HG02759 (cell line): ENCODE data around the gene GART.
A peak's percentile ranks its signal among the peaks of the same experiment; 100 is the strongest.

Source experiments
- ATAC-seq: cut with Tn5 transposase; IDR thresholded peaks from one replicate; pipeline ENCODE4 v1.9.1; 2021; ENCODE audit warnings: mild to moderate bottlenecking, moderate library complexity; ENCODE audit not compliant: unreplicated experiment

The GART gene

DNA sequence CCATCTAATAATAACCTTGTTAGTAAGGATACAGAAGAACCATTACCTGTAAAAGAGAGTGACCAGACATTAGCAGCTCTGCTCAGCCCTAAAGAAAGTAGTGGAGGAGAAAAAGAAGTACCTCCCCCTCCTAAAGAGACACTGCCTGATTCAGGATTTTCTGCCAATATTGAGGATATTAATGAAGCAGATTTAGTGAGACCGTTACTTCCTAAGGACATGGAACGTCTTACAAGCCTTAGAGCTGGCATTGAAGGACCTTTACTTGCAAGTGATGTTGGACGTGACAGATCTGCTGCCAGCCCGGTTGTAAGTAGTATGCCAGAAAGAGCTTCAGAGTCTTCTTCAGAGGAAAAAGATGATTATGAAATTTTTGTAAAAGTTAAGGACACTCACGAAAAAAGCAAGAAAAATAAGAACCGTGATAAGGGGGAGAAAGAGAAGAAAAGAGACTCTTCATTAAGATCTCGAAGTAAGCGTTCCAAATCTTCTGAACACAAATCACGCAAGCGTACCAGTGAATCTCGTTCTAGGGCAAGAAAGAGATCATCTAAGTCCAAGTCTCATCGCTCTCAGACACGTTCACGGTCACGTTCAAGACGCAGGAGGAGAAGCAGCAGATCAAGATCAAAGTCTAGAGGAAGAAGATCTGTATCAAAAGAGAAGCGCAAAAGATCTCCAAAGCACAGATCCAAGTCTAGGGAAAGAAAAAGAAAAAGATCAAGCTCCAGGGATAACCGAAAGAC lies 12.5 kb upstream of the GART start:
- ATAC-seq = no peak

DNA sequence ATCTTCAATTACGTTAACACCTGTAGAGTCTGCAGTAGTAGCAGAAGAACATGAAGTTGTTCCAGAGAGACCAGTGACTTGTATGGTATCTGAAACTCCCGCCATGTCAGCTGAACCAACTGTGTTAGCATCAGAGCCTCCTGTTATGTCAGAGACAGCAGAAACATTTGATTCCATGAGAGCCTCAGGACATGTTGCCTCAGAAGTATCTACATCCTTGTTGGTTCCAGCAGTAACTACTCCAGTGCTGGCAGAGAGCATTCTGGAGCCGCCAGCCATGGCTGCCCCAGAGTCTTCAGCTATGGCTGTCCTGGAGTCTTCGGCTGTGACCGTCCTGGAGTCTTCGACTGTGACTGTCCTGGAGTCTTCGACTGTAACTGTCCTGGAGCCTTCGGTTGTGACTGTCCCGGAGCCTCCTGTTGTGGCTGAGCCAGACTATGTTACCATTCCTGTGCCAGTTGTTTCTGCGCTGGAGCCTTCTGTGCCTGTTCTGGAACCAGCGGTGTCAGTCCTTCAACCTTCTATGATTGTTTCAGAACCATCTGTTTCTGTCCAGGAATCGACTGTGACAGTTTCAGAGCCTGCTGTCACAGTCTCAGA lies 11.2 kb upstream of the GART start:
- no peak for ATAC-seq

DNA sequence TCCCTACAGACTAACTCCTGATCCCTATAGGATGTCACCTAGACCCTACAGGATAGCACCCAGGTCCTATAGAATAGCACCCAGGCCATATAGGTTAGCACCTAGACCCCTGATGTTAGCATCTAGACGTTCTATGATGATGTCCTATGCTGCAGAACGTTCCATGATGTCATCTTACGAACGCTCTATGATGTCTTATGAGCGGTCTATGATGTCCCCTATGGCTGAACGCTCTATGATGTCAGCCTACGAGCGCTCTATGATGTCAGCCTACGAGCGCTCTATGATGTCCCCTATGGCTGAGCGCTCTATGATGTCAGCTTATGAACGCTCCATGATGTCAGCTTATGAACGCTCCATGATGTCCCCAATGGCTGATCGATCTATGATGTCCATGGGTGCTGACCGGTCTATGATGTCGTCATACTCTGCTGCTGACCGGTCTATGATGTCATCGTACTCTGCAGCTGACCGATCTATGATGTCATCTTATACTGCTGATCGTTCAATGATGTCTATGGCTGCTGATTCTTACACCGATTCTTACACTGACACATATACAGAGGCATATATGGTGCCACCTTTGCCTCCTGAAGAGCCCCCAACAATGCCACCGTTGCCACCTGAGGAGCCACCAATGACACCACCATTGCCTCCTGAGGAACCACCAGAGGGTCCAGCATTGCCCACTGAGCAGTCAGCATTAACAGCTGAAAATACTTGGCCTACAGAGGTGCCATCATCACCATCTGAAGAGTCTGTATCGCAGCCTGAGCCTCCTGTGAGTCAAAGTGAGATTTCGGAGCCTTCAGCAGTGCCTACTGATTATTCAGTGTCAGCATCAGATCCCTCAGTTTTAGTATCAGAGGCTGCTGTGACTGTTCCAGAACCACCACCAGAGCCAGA lies 10.4 kb upstream of the GART start:
- ATAC-seq = no peak

DNA sequence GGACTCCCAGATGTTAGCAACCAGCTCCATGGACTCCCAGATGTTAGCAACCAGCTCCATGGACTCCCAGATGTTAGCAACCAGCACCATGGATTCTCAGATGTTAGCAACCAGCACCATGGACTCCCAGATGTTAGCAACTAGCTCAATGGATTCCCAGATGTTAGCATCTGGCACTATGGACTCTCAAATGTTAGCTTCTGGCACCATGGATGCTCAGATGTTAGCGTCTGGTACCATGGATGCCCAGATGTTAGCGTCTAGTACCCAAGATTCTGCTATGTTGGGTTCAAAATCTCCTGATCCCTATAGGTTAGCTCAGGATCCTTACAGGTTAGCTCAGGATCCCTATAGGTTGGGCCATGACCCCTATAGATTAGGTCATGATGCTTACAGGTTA lies 9.7 kb upstream of the GART start:
- no peak for ATAC-seq

DNA sequence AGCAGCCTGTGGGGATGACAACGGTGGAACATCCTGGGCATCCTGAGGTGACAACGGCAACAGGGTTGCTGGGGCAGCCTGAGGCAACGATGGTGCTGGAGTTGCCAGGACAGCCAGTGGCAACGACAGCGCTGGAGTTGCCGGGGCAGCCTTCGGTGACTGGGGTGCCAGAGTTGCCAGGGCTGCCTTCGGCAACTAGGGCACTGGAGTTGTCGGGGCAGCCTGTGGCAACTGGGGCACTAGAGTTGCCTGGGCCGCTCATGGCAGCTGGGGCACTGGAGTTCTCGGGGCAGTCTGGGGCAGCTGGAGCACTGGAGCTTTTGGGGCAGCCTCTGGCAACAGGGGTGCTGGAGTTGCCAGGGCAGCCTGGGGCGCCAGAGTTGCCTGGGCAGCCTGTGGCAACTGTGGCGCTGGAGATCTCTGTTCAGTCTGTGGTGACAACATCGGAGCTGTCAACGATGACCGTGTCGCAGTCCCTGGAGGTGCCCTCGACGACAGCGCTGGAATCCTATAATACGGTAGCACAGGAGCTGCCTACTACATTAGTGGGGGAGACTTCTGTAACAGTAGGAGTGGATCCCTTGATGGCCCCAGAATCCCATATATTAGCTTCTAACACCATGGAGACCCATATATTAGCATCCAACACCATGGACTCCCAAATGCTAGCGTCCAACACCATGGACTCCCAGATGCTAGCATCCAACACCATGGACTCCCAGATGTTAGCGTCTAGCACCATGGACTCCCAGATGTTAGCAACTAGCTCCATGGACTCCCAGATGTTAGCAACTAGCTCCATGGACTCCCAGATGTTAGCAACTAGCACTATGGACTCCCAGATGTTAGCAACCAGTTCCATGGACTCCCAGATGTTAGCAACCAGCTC lies 9.1 kb upstream of the GART start:
- no peak for ATAC-seq

DNA sequence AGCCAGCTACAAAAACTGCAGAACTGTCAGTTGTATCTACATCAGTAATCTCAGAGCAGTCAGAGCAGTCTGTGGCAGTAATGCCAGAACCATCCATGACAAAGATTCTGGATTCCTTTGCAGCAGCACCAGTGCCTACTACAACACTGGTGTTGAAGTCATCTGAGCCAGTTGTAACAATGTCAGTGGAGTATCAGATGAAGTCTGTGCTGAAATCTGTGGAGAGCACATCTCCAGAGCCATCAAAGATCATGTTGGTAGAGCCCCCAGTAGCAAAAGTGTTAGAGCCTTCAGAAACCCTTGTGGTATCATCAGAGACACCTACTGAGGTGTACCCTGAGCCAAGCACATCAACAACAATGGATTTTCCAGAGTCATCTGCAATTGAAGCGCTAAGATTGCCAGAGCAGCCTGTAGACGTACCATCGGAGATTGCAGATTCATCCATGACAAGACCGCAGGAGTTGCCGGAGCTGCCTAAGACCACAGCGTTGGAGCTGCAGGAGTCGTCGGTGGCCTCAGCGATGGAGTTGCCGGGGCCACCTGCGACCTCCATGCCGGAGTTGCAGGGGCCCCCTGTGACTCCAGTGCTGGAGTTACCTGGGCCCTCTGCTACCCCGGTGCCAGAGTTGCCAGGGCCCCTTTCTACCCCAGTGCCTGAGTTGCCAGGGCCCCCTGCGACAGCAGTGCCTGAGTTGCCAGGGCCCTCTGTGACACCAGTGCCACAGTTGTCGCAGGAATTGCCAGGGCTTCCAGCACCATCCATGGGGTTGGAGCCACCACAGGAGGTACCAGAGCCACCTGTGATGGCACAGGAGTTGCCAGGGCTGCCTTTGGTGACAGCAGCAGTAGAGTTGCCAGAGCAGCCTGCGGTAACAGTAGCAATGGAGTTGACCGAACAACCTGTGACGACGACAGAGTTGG lies 8.2 kb upstream of the GART start:
- no peak for ATAC-seq

DNA sequence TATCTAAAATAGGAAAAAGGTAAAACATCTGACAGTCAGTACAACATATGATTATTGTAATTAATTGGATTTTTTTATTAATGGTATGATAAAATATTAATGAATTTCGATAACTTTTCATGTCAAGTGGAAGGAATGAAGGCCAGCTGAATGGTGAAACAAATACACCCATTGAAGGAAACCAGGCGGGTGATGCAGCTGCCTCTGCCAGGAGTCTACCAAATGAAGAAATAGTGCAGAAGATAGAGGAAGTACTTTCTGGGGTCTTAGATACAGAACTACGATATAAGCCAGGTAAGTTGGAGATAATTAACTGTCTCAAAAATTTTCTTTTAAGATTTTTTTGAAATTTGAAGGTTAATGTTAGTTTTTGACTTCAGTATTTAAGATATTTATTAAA lies 4.2 kb upstream of the GART start:
- no peak for ATAC-seq

DNA sequence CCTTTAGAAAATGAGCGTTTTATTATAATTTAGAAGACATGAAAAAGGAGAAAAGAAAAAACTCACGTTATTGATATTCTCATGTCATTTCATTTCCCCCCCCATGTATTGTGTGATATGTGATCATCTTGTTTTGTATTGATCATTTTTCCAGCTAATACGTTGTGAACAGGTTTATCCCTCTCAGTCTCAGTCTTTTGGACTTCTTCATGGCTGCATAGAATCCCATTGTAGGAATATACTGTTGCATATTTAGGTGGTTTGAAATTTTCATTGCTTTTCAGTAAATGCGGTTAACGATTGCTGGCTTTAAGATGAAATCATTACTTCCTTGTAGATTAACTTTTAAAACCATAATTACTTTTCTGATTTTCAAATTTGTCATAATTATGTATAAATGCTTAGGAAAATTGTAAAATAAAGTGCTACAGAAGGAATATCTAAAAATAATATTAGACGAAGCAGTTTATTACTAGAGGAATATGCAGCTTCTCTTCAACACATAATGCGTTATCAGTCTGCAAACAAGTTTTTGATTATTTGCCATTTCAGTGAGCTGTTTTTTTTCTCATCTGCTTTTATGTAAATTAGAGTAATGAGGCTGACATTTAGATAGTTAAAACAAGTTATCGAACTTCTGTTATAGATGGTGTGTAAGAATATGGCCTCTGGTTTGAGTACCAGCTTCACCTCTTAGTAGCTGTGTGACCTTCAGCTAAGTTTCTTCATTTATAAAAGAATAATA lies 2.7 kb upstream of the GART start:
- ATAC-seq = no peak

DNA sequence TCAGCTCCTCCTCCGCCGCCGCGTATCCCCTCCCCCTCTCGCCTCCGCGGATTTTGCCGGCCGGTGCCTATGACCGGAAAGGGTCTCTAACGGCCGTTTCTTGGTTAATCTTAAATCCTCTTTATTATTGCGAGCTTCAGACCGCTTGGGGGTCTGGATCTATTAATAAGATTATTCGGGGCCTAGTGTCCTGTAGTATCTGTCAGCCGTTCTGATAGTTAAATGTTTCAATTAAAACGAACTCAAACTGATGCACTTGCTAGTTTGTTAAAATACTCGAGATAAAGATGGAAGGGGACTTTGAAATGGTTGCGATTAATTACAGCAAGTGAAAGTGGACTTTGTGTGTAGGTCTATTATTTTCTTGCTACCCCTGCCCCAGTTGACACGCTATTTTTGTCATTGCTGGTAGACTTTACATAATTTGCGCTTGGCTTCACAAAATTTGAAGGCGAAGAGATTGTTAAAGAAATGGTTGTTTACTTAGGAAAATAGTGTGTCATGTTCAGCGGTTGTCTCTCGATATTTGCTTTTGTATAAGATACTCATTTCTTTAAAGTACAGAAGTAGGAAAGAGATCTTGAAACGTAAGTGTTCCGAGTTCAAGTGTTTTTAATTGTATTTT lies 1.7 kb upstream of the GART start:
- ATAC-seq = no peak

DNA sequence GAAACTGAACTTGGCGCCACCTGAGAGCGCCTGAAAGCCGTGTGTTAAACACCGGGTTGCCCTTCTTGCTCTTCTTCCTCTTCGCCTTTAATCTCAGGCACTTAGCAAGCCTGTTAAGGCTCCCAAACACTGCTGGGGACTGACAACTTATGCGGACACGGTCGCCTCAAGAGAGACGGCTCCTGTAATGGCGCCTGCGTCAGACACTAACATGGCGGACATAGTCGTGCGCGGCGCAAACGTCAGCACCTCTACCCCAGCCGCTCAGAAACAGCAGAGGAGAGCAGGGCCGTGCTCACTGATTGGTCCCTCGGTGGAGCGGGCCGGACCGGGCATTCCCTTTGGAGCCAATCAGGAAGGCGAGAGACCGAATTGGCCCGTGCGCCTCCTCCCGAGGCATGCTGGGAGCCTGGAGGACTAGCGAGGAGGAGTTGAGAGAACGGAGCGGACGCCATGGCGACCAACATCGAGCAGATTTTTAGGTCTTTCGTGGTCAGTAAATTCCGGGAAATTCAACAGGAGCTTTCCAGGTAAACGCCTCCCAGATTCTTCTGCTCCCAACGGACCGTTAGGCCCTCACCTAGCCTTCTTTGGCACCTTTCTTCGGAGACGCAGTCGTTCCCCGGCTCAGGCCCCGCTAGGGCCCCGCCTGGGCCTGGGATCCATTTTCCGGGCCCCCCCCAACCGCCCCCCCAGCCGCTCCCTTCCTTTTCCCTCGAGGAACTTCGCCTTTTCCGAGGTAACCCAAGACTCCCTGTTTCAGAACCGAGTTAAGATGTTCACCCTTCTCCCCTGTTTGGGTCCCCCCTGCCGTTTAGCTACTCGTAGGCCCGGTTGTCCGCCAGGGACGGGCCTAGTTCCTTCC lies 955 bp upstream of the GART start, which contains the start of gene SON:
SON (plus strand) TSS at position 399 of the 865 bp plus-strand sequence; CDS start at position 454, 55 bp downstream.
- ATAC-seq = peak; percentile 94

DNA sequence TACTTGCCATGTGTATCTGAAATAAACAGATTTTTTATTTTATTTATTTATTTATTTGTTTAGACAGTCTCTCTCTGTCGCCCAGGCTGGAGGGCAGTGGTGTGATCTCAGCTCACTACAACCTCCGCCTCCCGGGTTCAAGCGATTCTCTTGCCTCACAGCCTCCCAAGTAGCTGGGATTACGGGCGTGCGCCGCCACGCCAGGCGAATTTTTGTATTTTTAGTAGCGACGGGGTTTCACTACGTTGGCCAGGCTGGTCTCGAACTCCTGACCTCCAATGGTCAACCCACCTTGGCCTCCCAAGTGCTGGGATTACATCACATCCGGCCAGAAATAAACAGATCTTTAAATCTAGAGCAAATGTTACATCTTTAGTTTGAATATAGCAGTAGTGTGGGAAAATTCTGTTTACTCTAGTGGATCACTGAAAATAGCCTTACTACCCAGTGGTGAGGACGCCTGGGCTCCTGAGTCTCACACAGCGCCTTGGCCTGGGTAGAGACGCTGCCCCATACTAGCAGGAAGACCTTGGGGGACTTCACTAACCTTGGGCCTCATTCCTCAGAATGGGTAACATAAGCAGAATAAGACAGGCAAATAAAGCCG lies 709 bp downstream of the GART start:
- no peak for ATAC-seq

DNA sequence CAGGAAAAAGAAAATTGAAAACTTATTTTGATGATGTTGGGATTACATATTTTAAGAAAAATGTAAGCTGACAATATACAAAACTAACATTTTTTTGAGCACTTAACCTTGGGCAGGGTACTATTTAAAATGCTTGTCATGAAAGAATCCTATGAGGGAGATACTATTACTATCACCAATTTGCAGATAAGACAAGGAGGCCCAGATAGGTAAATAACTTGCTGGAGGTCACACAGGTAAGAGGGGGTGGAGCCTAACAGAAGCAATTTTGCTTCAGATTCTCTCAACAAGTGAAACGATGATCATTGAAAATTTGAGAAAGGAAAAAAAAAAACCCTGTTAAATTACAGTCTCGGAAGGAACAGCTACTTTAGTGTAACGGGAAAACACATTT lies 1.2 kb downstream of the GART start:
- ATAC-seq = no peak

DNA sequence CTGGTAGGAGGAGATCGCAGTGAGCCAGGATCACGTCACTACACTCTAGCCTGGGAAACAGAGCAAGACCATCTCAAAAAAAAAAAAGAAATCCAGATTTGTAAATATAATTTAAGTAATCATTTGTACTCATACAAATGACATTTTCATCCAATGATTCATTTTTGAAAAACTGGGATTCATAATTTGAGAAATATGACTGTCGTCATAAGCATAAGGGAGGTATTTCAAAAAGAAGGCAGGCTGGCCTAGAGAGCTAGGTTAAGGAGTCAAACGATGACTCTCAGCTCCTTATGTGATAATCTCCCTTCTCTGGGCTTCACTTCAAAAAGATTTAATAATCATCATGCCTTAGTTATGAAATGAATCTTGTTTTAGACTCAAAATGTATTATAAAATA lies 2.3 kb downstream of the GART start:
- no peak for ATAC-seq

DNA sequence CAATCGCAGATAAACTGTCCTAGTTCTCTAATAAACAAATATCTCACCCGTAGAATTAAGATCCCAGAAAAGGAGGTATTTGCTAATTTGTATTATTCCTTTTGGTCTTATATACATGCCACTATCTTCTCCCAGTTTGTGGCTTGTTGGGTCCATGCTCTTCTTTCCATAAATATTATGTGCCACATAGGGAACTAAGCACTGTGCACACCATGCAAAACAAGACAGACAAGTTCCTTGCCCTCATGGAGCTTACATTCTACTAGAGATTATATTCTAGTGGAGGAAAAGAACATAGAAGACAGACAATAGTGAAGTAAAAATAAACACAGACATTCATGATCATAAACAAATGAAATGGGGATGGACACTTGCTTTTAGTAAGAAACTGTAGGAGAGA lies 4.7 kb downstream of the GART start:
- ATAC-seq = no peak

DNA sequence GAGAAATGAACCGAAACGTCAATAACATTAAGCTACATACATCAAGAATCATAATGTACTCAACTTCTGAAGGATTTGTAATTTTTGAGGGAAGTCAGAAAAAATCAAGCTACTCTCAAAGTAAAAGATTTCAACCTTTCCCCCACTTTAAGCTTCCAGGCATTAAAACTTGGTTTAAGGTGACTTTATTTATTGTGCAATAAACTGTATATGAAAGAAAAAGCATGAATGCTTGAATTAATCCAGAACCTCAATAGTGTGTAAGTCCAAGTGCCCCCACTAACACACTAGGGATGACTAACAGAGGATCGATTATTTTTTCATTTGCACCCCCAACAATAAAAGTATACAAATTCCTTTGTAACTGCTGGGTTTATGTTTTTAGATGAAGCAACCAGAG lies 10.9 kb downstream of the GART start:
- no peak for ATAC-seq

DNA sequence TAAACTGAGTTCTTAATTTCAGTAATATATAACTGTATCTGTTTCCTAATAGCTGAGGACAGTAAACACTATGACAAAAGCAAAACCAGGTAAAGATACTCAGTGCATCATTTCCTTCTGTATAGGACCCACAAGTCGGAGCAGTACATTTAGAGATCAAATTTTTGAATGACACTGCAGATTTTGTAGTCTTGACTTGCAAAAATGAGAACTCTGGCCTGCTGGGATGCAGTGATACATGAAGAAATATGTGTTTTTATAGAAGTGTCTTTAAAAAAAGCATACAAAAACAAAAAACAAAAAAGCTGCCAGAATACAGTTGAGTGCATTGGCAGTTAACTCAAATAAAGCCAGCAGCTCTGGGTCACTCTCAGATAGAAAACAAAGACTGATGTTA lies 19.0 kb downstream of the GART start:
- no peak for ATAC-seq

DNA sequence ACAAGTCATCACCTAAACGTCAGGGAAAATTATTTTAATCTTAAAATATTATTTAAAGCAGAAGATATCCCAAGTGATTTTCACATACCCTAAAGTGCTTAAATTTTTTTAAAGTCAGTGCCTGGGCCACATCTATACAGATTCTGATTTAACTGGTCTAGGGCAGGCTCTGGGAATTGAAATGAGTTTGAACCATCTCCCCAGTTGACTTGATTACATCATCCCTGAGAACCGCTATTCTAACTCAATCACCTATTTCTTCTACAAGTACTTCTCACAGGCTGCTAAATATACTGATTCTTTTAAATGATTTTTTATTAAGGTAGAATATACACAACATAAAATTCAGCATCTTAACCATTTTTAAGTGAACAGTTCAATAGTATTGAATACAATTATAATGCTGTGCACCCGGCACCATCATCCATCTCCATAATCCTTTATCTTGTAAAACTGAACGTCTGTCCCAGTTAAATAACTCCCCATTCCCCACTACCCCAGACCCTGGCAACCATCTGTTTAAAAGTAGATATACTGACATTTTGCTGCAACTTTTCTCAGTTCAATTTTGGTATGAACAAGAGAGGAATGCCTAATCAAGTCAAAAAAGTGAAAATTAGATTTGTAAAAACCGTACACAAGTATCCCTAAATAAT lies 19.5 kb downstream of the GART start:
- no peak for ATAC-seq
